Peyer's patch (tissue), 4 donors: Measurements from ENCODE around the gene ACOX3.

Experiments
- CTCF ChIP-seq, 6 experiments: fragments of 450-650 bp in 4 of 6; fragments of 200-600 bp in 2 of 6; sonication (generic) in 1 of 6; IDR thresholded peaks; one replicate each; pipeline ENCODE4 v1.5.1; 2017 to 2019; ENCODE audit warnings: antibody characterized with exemption in 6 of 6, mild to moderate bottlenecking in 3 of 6, moderate library complexity in 1 of 6
- POLR2A ChIP-seq, 2 donors: fragments of 450-650 bp; IDR thresholded peaks; one replicate each; pipeline ENCODE4 v1.5.1; 2017; ENCODE audit warnings: antibody characterized with exemption in 2 of 2, mild to moderate bottlenecking in 2 of 2, moderate library complexity in 2 of 2

- TF ChIP-seq CTCF (IDR thresholded peaks at IDR 0.05) = no peak
- TF ChIP-seq POLR2A (IDR thresholded peaks at IDR 0.05) = no peak
Measured at GRCh38 chr4:8391071-8391470, 49.5 kb downstream of the ACOX3 start.
